GM12874 (cell line): ENCODE results near the gene HRAS.

ENCODE experiments used
- CTCF ChIP-seq: IDR thresholded peaks from 2 replicates; pipeline ENCODE4 v1.5.1; 2011; ENCODE audit warnings: low read depth, mild to moderate bottlenecking, control low read depth, low read length, moderate library complexity; ENCODE audit not compliant: insufficient read depth

Gene HRAS

GRCh38 chr11:507727-508515 lies 27.5 kb downstream of the HRAS start:
- TF ChIP-seq CTCF = no peak

GRCh38 chr11:506995-507726 lies 28.2 kb downstream of the HRAS start, which contains the start of gene RNH1:
TSS of gene RNH1 (minus strand) at chr11:507242. CDS start at chr11:502162, 5,080 bp downstream.
- no peak for TF ChIP-seq CTCF

- TF ChIP-seq CTCF = no peak
These were observed 29.0 kb downstream of the HRAS start for GRCh38 chr11:506238-506994.

- TF ChIP-seq CTCF = no peak
These were observed 30.4 kb downstream of the HRAS start for GRCh38 chr11:504994-505344.

- TF ChIP-seq CTCF = no peak
These were observed 31.1 kb downstream of the HRAS start for GRCh38 chr11:504053-504993.

GRCh38 chr11:503179-503981 lies 32.0 kb downstream of the HRAS start:
- no peak for TF ChIP-seq CTCF
